Activated CD8-positive, alpha-beta memory T cell treated with anti-CD3 and anti-CD28 coated beads for 24 hours (primary cell): ENCODE measurements around the gene PEPD.

Source experiments
- DNase-seq: peaks from one replicate; pipeline ENCODE4 v3.0.0-alpha.2; 2020

Gene PEPD

DNA sequence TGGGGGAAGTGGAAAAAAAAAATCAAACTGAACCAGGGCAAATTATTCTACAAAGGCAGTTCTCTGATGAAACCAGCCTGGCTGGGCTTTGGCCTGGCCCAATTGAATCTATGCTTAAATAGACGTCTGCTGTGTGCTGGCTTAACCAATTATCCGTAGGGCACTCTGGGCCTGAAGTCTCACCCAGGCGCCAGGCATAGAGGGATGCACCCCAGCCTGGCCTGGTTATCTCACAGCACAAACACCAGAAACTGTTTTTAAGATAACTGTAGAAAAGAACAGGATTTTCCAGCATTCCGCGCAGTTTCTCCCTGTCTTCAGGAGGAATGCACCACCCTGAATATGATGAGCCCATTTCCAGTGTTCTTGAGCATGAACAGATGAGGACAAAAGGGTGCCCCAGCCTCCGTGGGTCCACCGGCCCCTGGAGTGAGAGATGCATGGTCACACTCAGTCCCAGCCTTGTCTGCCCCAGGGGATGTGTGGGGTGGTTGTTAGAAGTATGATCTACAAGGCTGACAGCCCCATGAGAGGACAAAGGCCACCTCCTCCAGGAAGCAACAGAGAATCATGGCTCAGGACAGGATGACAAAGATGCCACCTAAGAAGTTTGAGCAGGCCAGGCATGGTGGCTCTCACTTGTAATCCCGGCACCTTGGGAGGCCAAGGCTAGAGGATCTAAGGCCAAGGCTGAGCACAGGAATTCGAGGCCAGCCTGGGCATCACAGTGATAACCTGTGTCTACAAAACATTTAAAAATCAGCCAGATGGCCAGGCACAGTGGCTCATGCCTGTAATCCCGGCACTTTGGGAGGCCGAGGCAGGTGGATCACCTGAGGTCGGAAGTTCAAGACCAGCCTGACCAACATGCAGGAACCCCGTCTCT is 50.2 kb downstream of the PEPD start:
- no peak for DNase-seq

DNA sequence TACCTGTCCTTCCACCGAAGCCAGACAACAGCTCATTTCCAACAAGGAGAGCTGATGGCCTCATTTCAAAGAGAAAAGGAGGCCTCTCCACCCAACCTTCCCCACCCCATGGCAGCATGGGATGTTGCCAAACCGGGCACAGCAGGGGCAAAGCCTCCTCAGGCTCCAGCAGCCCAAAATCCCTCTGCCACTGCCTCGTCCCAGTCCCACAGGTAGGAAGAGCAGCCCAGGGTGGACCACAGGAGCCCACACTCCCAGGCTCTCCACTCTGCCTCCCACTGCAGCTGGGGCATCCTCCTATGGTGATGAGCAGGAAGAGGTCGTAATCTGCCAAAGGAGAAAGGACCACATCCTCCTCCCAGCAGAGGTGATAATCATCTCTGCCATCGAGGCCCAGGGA is 50.9 kb downstream of the PEPD start:
- DNase-seq, result no peak

DNA sequence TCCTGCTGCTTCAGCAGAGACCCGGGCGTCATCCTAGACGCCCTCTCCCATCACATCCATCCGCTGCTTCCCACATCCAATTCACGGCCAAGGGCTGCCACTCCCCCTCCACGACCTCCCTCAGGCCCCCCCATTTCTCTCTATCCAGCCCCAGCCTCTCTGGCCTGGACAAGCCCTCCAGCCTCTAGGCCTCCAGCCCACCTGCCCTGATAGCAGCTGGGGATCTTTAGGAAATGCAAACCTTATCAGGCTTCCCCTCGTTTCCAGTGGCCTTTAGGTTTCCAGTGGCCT is 51.6 kb downstream of the PEPD start:
- no peak for DNase-seq

DNA sequence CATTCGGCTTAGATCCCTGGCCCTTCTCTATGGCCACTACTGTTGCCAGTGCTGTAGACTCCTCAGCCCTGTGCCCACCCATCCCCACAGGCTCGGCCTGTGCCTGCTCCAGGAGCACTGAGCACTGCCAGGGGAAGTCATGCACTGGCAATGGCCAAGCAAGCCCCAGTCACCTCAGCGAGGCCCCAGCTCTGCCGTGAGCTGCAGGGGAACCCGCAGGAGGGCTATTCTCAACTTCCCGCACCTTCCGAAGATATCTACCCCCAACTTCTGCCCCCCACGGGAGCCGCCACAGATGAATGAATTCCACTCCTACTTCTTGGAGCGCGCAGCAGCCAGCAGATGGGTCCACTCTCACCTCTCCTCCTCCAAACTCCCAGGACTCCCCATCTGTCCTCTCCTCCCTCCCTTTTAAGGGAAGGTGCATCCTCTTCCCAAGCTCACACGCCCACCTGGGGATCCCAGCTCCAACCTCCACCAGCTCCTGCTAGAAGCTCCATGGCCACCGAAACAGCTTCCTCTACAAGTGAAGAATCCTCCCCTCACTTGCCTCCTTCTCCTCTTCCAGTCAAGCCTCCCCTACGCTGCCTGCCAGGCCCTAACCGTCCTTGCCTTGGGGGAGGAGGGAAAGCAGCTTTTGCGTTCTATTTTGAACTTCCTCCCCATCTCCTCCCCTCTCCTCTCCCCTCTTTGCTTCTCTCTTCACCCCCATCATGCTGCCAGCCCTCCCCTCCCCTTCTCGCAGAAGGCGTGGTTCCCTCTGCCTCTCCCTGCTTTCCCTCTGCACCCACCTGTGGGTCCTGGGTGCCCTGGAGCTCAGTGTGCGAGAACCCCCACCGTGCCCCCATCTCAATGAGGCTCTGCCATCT is 52.2 kb downstream of the PEPD start:
- DNase-seq, result no peak

DNA sequence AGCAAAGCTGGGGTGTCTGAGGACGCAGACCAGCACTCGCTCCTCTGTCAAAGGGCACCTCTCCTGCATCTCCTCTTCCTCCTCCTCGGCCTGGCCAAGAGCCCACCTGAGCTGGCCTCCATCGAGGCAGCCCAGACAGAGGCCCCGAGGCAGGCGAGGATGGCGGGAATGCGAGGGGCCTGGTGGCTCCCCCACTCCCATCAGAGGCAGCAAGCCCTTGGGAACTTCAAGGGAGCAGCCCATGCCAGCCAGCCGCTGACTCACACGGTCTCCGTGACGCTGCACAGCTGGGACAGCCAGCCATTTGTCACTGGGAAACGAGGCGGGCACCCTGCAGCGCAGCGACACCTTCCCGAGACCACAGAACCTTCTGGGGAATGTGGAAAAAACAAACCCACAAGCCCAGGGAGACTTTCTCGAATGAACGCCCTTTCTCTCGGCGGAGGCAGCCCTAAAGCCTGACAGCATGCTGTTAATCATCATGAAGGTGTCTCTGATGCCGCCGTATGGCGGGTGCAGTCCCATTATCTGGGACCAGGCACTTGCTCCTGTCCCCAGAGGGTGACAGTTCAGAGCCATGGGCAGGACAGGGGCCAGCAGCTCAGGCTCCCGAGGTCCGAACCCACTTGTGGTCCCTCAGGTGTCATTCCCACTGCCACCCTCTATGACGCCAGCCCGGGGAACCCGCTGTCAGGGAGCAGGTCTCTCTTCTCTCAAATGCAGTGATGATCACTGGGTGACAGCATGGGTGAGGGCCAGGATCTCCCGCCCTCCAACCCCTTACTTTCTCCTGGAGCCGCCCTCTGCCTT is 53.0 kb downstream of the PEPD start:
- DNase-seq, result no peak

DNA sequence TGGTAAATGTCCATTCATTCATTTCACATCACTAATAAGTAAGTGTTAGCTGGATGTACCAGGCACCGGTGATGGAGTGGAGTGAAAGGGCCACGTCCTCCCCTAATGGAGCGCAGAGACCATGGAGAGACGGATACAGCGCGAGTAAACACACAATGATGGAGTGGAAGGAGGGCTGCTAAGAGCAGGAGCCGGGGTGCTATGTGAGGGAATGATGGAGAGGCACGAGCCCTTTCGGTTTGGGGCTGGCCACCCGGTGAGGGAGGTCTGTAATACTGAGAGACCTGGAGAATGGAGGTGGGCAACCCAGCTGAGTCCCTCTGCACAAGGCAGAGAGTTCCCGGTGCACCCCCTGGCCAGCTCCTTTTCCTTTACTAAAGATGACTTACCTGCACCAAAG is 53.7 kb downstream of the PEPD start:
- DNase-seq, result no peak

DNA sequence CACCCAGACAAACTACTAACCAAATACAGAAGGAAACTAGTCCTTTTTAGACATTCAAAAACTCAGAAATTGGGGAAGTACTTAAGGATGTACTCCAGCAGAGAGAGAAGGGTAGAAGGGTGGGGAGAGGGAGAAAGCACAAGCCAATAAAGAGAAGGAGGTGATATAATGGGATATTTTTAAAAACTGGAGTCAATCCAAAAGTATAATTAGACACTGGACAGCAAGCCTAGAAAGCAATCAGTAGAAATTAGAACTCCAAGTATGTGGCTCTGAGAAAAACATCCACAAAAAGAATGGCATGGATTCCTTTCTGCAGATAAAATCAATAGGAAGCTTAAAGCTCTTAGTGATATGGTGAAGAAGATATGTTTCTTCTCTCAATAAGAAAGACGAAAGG is 55.8 kb downstream of the PEPD start:
- DNase-seq, result no peak

DNA sequence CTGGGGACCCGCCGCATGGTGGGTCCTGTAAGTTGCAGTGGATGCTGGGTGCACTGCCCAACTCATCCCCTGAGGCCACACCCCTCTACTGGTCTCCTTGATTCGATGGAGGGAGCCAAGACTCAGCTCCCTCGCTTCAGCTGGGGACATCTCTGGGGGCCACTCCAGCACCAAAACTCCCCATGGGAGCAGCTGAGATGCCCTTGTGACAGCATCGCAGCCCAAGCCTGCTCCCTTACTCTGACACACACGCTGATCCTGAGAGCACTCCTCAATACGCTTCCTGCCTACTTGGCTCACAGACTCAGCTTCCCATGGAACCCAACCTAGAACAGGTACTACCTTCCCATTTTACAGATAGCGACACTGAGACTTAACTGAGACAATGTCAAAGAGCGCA is 56.2 kb downstream of the PEPD start:
- DNase-seq, result no peak

DNA sequence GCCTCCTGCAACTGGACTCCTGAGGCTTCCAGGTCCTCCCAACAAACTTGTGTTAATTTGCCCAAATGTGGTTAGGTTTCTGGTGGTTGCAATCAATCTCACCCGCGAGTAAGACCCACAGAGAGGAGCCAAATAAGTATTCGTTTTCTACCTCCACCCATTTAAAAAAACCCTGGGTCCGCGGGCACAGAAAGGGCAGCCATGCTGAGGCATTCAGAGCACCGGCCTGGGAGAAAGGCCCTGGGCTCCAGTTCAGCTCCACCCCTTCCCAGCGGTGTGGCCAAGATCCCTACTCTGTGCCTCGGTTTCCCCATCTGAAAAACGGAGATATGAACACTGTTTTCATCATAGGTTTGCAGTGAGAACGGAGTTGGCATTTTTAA is 56.9 kb downstream of the PEPD start:
- DNase-seq, result no peak

DNA sequence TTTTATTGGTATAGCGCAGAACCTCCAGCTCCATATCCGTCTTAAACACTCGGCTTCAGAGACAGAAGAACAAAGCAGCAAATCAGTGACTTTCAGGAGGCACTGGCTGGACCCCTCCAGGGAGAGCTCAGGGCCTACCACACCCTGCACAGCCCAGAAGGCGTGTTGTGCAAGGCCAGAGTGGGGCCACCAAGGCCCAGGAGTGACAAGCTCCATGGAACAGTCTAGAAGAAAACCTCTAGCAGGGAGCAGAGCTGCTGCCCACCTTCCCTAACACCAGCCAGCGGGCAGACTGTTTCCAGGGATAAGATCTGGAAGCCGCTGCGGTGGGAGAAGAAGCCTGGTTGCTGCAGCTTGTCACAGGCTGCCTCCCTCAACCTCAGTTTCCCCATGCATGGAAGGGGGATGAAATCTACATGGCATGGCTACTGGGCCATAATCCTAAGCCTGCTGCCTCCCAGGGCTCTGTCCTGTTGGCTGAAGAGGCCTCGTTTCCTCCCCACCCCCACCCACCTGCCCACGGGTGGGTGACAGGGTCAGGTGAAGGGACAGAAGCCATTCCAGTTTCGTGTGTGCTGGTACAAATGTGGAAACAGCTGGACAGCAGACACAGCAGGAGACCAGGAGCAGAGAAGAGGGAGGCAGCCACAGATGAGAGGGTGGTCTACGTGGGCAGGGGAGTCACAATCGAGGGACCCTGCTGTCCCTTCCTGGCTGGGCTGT is 57.4 kb downstream of the PEPD start:
- DNase-seq, result no peak

DNA sequence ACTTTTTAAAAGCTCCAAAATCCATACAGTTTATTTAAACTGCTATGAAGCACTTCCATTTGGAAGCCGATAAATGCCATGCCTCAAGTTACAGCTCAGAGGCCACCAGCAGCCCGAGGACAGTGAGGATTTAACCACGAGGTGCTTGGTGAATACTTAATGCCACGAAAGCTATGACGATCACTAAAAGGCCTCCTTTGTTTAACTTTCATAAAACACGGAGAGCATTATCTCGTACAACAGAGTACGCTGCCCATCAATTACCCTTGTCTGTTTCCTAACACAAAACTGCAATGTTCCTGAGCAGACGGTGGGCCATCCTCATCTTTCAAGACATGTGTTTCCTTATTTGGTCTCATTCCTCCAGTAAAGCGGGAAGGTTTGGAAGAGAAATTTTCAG is 58.4 kb downstream of the PEPD start:
- no peak for DNase-seq

DNA sequence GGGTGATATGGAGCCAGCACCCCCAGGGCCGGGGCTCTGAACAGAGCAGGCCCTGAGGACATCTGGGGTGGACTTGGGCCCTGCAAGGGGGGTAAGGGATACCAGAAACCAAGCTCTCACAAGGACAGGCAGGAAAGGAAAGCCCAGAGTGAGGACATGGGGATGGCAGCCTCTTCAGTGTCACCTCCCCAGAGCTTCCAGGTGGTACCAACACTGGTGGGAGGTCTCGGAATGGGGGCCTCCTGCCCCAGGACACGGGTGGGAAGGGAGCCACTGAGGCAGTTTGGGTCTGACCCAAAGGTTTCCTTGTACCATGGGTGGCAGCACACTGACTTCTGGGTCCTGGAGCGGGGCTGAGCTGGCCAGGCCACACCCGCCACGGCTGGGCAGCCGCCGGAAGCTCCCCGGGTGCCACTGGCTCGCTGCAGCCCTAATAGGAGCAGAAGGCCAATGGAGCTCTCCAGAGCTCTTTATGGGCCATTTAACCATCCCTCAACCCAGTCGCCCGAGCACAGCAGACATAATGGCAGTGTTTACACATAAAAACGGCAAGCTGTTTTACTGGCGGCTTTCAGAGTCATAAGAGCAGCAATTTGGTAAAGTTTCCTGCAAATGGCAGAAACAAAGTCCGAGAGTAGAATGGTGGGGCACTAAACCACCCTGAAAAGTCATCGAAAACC is 59.3 kb downstream of the PEPD start:
- no peak for DNase-seq

DNA sequence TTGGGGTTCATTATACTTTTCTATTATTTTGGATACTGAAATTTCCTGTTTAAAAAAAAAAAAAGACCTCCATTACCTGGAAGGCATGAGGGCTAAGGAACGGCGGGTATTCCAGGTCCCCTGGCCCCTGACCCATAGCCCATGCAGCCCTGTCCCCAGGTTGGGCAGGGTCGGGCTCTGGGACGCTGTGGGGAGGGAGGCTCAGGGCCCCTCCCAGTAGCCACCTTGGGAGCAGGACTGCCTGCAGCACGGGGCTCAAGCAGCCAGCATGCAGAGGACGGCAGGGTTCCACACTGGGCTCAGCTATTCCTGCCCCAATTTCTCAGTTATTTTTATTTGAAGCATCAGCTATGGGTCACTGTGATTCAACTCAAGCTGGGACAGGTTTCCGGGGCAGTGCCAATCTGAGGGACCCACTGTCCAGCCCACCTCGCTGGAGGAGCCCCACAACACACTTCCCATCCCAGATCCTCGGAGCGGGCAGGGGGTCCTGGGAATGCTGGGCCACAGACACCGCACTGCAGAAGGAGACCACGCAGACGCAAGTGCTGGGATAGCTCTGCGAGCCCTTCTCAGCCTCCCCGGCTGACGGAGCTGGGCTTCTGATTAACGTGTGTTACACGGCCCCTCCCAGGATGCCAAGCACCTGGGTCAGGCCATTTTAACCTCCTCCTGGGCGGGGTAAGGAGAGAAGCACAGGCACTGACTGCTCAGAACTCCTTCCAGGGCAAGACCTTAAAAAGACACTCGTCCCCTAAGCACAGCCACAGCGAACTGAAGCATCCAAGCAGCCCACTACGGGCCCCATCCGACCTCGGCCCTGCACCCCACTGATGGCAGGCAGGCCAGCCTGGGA is 60.1 kb downstream of the PEPD start:
- no peak for DNase-seq

DNA sequence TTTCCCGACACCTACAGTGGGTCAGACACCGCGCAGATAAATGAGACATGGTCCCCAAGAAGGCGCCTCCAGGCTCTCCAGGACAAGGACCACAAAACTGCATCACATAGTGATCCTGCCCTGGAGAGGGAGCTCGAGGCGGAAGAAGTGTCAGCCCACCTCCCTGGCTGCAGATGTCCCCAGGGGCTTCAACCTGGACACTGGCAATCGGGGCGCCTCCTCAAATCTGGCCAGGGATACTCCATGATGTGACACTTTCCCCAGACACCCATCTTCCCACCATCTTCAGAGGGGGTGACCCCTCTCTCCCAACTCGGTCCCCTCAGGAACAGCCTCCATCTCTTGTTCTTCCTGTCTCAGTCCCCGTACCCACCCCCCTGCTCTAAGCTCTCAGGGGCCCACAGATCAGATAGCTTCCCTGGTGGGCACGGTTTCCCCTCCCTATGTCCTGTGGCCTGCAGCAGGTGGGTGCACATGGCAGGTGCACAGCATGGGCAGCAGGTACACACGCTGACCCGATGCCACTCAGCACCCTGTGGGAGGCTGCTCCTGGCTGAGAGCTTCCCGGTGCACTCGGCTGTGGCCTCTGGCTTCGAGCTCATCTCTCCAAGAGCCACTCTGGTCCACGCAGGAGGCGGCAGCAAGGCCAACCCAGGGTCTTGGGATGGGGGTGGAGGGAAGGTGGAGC is 61.2 kb downstream of the PEPD start:
- DNase-seq, result no peak

DNA sequence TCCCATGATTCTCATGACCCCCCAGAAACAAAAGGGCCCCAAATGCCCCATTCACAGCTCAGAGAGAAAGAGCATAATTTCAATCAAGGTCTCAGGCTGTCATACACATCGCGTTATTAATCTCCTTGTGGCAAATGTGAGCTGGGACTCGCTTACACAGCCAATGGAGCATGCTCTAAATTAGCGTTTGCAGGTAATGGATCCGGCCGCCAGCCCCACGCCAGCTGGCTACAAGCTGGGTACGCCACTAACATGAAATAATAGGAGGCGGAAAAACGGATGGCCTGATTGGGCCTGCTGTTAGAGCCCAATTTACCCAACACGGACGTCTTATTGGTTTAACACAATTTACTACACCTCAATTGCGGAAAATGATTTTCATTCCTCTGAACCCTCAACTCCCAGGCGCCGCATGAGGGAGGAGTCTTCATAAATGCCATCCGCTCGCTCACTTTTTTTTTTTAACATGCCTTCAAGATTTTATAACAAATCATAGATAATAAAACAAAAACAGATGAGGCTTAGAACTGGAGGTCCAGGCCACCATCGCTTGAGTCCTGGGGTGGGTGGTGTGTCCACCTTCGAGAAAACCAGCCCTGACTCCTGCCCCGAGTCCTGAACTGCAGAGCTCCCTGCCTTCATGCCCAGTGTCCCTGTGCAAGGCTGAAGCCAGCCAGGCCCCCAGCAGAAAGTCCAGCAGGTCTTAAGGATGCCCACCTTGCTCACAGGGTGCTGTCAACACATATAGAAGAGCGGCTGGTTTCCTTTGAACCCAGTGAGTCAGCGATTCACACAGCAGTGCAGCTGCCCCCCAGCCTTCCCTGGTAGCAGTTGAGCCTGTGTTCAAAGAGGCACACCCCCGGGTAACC is 62.1 kb downstream of the PEPD start:
- no peak for DNase-seq

DNA sequence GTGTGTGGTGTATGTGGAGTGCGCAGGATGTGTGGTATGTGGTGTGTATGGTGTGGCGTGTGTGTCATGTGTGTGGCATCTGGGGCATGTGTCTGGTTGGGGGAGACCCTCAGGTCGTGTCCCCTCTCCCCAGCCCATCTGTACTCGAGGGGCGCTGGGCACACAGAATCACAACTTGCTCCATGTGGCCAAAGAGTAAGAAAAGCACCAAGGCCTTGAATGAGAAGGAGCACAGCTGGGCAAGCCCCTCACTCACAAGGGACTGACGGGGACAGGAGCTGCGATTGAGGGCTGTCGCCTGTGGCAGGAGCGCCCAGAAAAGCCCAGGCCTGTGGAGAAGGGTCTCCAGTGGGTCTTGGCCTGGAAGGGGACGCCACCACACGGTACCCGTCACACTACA is 62.8 kb downstream of the PEPD start:
- DNase-seq, result no peak

DNA sequence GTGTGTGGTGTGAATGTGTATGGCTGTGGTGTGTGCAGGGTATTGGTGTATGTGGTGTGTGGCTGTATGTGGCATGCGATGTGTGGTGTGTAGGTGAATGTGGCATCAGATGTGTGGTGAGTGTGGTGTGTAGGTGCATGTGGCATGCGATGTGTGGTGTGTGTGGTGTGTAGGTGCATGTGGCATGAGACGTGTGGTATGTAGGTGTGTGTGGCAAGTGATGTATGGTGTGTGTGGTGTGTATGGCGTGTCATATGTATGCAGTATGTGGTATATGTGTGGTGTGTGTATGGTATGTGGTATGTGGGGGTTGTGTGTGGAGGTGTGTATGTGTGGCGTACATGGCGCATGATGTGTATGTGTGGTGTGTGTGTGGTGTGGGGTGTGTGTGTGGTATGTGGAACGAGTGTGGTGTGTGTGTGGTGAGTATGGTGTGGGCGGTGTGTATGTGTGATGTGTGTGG is 63.4 kb downstream of the PEPD start:
- no peak for DNase-seq

DNA sequence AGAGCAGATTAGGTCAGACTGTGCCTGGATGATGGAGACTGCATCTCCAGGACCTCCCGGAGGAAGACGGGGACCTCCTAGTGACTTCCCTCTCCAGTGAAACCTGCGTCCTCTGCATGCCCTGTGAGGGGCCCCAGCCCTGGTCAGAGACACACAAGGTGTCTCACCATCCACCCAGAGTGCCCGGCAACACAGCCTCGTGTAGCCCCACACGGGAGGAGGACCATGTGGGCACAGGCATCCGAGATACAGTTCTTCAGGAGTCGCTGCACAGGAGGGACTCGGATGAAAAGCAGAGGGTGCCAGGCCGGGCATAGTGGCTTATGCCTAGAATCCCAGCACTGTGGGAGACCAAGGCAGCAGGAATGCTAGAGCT is 64.8 kb downstream of the PEPD start:
- DNase-seq, result no peak

DNA sequence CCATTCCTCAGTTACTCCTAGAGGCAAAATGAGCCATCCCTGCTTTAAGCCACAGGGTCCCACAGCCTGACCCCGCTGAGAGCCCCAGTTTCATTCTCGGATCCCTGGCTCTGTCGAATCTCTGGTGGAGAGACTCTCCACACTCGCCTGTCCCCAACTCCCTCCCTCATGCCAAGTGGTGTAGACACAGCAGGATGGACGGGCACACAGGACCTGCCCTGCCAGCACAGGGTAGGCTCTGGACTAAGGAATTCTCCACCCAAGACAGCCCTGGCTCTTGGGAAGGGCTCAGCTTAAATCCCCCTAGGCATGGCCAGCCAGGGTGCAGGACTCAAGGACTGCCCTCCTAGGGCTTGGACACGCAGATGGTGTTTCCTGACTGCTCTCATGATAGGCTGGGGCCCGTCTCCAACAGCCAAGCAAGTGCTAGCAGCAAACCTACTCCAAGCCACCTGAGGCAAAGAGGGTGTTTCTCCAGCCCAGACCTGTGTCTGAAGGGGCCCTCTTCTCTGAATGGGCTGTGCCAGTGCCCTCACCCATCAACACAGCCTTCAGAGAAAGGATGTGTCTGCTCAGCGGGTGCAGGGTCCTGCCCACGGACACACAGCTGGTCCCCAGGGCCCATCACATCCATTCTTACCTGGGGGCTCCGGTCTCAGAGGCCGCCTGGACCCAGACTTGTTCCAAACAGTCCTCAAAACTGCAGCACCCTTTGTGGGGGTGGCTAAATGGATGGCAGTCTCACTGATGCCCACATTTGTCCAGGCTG is 65.3 kb downstream of the PEPD start:
- DNase-seq, result no peak
